Liver (tissue), 9 donors: ENCODE measurements around the gene TIMP1. TPM values are rescaled to one million over a fixed set of nuclear protein-coding genes. Genes with fewer than 3 reads are reported as not detected.

Experiments
- DNase-seq: peaks from one replicate; pipeline ENCODE4 v3.0.0-alpha.2; 2017; ENCODE audit warnings: low spot score
- H3K27ac ChIP-seq, 2 donors: one replicate each; pipeline ENCODE4 v1.7.0; 2013; ENCODE audit warnings: inconsistent platforms in 2 of 2, low read length in 2 of 2, control low read depth in 1 of 2, low read depth in 1 of 2, mild to moderate bottlenecking in 1 of 2
- H3K27me3 ChIP-seq, 4 donors: one replicate each; pipeline versions ENCODE4 v1.6.1 to v1.7.0; 2013; ENCODE audit warnings: low read length in 3 of 4, inconsistent platforms in 1 of 4, mild to moderate bottlenecking in 1 of 4, moderate library complexity in 1 of 4; ENCODE audit not compliant: control insufficient read depth in 4 of 4, insufficient read depth in 4 of 4
- H3K36me3 ChIP-seq, 4 donors: one replicate each; pipeline versions ENCODE4 v1.6.1 to v1.7.0; 2013; ENCODE audit warnings: low read length in 3 of 4, mild to moderate bottlenecking in 3 of 4, low read depth in 1 of 4, moderate library complexity in 1 of 4; ENCODE audit not compliant: control insufficient read depth in 4 of 4, insufficient read depth in 3 of 4
- H3K4me1 ChIP-seq, 4 donors: one replicate each; pipeline versions ENCODE4 v1.6.1 to v1.7.0; 2013; ENCODE audit warnings: low read length in 3 of 4, mild to moderate bottlenecking in 3 of 4, moderate library complexity in 1 of 4; ENCODE audit not compliant: control insufficient read depth in 4 of 4, insufficient read depth in 4 of 4
- H3K4me3 ChIP-seq, 3 donors: one replicate each; pipeline versions ENCODE4 v1.6.1 to v1.7.0; 2013; ENCODE audit warnings: low read length in 3 of 3, control low read depth in 1 of 3, low read depth in 1 of 3, mild to moderate bottlenecking in 1 of 3
- H3K9ac ChIP-seq, 2 donors: one replicate each; pipeline ENCODE4 v1.7.0; 2013; ENCODE audit warnings: low read length in 2 of 2, mild to moderate bottlenecking in 2 of 2, moderate library complexity in 2 of 2, control low read depth in 1 of 2, low read depth in 1 of 2
- H3K9me3 ChIP-seq, 4 donors: one replicate each; pipeline versions ENCODE4 v1.6.1 to v1.7.0; 2013; ENCODE audit warnings: low read length in 3 of 4; ENCODE audit not compliant: control insufficient read depth in 4 of 4
- EGR1 ChIP-seq, 2 donors: IDR thresholded peaks; 2 replicates each; pipeline ENCODE4 v1.6.1; 2016 to 2018; ENCODE audit warnings: antibody characterized with exemption in 2 of 2, low read depth in 2 of 2
- FOXA1 ChIP-seq: IDR thresholded peaks from 2 replicates; pipeline ENCODE4 v1.6.1; 2016; ENCODE audit warnings: antibody characterized with exemption
- FOXA2 ChIP-seq: IDR thresholded peaks from 2 replicates; pipeline ENCODE4 v1.6.1; 2016; ENCODE audit warnings: antibody characterized with exemption
- GABPA ChIP-seq, 2 donors: IDR thresholded peaks in 1 of 2; conservative IDR thresholded peaks in 1 of 2; 2 replicates each; pipeline ENCODE4 v1.6.1; 2016; ENCODE audit warnings: antibody characterized with exemption in 2 of 2, mild to moderate bottlenecking in 1 of 2, moderate library complexity in 1 of 2
- HNF4A ChIP-seq, 2 donors: conservative IDR thresholded peaks; 2 replicates each; pipeline ENCODE4 v1.6.1; 2016; ENCODE audit warnings: antibody characterized with exemption in 2 of 2, mild to moderate bottlenecking in 2 of 2
- HNF4G ChIP-seq: IDR thresholded peaks from 2 replicates; pipeline ENCODE4 v1.6.1; 2016; ENCODE audit warnings: antibody characterized with exemption
- JUND ChIP-seq, 2 donors: IDR thresholded peaks; 2 replicates each; pipeline ENCODE4 v1.6.1; 2016; ENCODE audit warnings: antibody characterized with exemption in 2 of 2
- NR2F2 ChIP-seq: IDR thresholded peaks from 2 replicates; pipeline ENCODE4 v1.6.1; 2016; ENCODE audit warnings: antibody characterized with exemption
- RAD21 ChIP-seq, 2 donors: IDR thresholded peaks; 2 replicates each; pipeline ENCODE4 v1.6.1; 2016; ENCODE audit warnings: antibody characterized with exemption in 2 of 2, mild to moderate bottlenecking in 2 of 2
- RXRA ChIP-seq, 2 donors: IDR thresholded peaks; 2 replicates each; pipeline ENCODE4 v1.6.1; 2017 to 2018; ENCODE audit warnings: antibody characterized with exemption in 2 of 2, mild to moderate bottlenecking in 1 of 2
- SP1 ChIP-seq: IDR thresholded peaks from 2 replicates; pipeline ENCODE4 v1.6.1; 2018; ENCODE audit warnings: antibody characterized with exemption, mild to moderate bottlenecking
- TAF1 ChIP-seq: conservative IDR thresholded peaks from 2 replicates; pipeline ENCODE4 v1.6.1; 2016; ENCODE audit warnings: antibody characterized with exemption, mild to moderate bottlenecking
- YY1 ChIP-seq: IDR thresholded peaks from 2 replicates; pipeline ENCODE4 v1.6.1; 2016; ENCODE audit warnings: antibody characterized with exemption, mild to moderate bottlenecking
- WGBS: extraction: QIAGEN DNeasy Blood & Tissue Kit; methylation state at CpG from one replicate; pipeline ENCODE4 v1.1.7; 2013; 5-methylcytosine and 5-hydroxymethylcytosine counted together
- polyA plus RNA-seq, 2 donors: library from polyadenylated mRNA; stranded (reverse) in 1 of 2; unstranded in 1 of 2; fragments of 200-250 nt in 1 of 2; fragments of >200 nt in 1 of 2; fragmentation: Nextera tagmentation in 1 of 2; extraction: Ambion mirVana in 1 of 2; gene quantifications; one replicate each; pipeline versions ENCODE4 v1.2.1 to v1.2.3, GENCODE V29; 2013 to 2015
- total RNA-seq, 2 donors: library from RNA; depleted of rRNA; stranded (reverse); fragments of >200 nt; gene quantifications; one replicate each; pipeline ENCODE4 v1.2.3, GENCODE V29; 2014
- TF ChIP-seq, protein P1 (sequence below): IDR thresholded peaks from 2 replicates; pipeline ENCODE4 v1.6.1; 2016; ENCODE audit warnings: antibody characterized with exemption
- TF ChIP-seq, protein P2 (sequence below): IDR thresholded peaks from 2 replicates; pipeline ENCODE4 v1.6.1; 2016; ENCODE audit warnings: antibody characterized with exemption
- TF ChIP-seq, protein P3 (sequence below): IDR thresholded peaks from 2 replicates; pipeline ENCODE4 v1.6.1; 2016; ENCODE audit warnings: antibody characterized with exemption, mild to moderate bottlenecking
- TF ChIP-seq, protein P4 (sequence below): fragments of 150-350 bp; IDR thresholded peaks from 2 replicates; pipeline ENCODE4 v1.5.1; 2017; ENCODE audit warnings: improper control_type of control experiment, low read depth, low read length; ENCODE audit not compliant: missing input control
- donor health status: healthy.
- donor health status: healthy.
- donor health status: healthy.
- donor health status: healthy.
- donor health status: healthy.

Gene TIMP1
- total and polyA plus RNA-seq, 4 donors = 18.0 to 1,609 (median 146) TPM

DNA sequence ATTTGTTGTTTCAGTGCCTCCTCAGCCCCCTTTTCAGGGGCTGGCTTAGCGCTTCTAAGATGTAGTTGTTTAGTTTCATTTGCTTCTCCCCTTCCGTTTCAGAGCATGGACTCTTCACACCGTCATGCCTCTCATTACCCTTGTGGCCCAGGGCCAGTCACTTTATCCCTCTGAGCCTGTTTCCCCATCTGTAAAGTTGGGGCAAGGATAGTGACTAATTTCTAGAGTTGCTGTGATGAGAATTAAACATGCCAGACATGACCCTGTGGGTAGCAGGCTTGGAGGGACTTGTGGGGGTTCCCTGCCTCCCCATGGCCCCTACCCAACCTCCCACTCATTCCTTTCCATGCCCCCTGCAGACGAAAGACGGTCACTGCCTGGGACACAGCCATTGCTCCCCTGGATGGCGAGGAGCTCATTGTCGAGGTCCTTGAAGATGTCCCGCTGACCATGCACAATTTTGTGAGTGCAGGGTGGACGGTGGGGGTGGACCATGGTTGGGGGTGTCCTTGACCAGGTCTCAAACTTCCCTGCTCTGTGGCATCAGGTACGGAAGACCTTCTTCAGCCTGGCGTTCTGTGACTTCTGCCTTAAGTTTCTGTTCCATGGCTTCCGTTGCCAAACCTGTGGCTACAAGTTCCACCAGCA, 17.7 kb upstream of the TIMP1 start:
- Histone ChIP-seq H3K27ac (no peak overlapping the region), H3K36me3 (peaks cover 6 to 49% (median 16%) of the 10 kb centered on the region in 4 donors), H3K9ac (no peak overlapping the region), H3K4me1 (peaks cover 2 to 12% (median 7%) of the 10 kb centered on the region in 4 donors), H3K4me3 (no peak overlapping the region), H3K9me3 (no peaks in the 10 kb centered on the region), H3K27me3 (no peaks in the 10 kb centered on the region)
- DNase-seq = no peak
- no peak for TF ChIP-seq HNF4G
- TF ChIP-seq RAD21 (IDR thresholded peaks at IDR 0.05) = no peak
- no peak for TF ChIP-seq FOXA1
- TF ChIP-seq, protein P1, sequence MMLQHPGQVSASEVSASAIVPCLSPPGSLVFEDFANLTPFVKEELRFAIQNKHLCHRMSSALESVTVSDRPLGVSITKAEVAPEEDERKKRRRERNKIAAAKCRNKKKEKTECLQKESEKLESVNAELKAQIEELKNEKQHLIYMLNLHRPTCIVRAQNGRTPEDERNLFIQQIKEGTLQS = no peak
- TF ChIP-seq JUND (IDR thresholded peaks at IDR 0.05) = no peak
- TF ChIP-seq, protein P2, sequence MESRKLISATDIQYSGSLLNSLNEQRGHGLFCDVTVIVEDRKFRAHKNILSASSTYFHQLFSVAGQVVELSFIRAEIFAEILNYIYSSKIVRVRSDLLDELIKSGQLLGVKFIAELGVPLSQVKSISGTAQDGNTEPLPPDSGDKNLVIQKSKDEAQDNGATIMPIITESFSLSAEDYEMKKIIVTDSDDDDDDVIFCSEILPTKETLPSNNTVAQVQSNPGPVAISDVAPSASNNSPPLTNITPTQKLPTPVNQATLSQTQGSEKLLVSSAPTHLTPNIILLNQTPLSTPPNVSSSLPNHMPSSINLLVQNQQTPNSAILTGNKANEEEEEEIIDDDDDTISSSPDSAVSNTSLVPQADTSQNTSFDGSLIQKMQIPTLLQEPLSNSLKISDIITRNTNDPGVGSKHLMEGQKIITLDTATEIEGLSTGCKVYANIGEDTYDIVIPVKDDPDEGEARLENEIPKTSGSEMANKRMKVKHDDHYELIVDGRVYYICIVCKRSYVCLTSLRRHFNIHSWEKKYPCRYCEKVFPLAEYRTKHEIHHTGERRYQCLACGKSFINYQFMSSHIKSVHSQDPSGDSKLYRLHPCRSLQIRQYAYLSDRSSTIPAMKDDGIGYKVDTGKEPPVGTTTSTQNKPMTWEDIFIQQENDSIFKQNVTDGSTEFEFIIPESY = no peak
- TF ChIP-seq HNF4A (conservative IDR thresholded peaks at IDR 0.05) = no peak
- no peak for TF ChIP-seq SP1
- no peak for TF ChIP-seq YY1
- TF ChIP-seq, protein P3, sequence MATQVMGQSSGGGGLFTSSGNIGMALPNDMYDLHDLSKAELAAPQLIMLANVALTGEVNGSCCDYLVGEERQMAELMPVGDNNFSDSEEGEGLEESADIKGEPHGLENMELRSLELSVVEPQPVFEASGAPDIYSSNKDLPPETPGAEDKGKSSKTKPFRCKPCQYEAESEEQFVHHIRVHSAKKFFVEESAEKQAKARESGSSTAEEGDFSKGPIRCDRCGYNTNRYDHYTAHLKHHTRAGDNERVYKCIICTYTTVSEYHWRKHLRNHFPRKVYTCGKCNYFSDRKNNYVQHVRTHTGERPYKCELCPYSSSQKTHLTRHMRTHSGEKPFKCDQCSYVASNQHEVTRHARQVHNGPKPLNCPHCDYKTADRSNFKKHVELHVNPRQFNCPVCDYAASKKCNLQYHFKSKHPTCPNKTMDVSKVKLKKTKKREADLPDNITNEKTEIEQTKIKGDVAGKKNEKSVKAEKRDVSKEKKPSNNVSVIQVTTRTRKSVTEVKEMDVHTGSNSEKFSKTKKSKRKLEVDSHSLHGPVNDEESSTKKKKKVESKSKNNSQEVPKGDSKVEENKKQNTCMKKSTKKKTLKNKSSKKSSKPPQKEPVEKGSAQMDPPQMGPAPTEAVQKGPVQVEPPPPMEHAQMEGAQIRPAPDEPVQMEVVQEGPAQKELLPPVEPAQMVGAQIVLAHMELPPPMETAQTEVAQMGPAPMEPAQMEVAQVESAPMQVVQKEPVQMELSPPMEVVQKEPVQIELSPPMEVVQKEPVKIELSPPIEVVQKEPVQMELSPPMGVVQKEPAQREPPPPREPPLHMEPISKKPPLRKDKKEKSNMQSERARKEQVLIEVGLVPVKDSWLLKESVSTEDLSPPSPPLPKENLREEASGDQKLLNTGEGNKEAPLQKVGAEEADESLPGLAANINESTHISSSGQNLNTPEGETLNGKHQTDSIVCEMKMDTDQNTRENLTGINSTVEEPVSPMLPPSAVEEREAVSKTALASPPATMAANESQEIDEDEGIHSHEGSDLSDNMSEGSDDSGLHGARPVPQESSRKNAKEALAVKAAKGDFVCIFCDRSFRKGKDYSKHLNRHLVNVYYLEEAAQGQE = no peak
- no peak for TF ChIP-seq GABPA (IDR thresholded peaks at IDR 0.05 in 1 of 2, conservative IDR thresholded peaks at IDR 0.05 in 1 of 2)
- TF ChIP-seq FOXA2 = no peak
- no peak for TF ChIP-seq NR2F2
- TF ChIP-seq RXRA (IDR thresholded peaks at IDR 0.05) = no peak
- TF ChIP-seq, protein P4, sequence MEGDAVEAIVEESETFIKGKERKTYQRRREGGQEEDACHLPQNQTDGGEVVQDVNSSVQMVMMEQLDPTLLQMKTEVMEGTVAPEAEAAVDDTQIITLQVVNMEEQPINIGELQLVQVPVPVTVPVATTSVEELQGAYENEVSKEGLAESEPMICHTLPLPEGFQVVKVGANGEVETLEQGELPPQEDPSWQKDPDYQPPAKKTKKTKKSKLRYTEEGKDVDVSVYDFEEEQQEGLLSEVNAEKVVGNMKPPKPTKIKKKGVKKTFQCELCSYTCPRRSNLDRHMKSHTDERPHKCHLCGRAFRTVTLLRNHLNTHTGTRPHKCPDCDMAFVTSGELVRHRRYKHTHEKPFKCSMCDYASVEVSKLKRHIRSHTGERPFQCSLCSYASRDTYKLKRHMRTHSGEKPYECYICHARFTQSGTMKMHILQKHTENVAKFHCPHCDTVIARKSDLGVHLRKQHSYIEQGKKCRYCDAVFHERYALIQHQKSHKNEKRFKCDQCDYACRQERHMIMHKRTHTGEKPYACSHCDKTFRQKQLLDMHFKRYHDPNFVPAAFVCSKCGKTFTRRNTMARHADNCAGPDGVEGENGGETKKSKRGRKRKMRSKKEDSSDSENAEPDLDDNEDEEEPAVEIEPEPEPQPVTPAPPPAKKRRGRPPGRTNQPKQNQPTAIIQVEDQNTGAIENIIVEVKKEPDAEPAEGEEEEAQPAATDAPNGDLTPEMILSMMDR = no peak
- no peak for TF ChIP-seq EGR1 (IDR thresholded peaks at IDR 0.05; ENCODE audit: low read depth in 2 of 2)
- WGBS = 88% methylated on average over 12 of the region's 12 CpGs

DNA sequence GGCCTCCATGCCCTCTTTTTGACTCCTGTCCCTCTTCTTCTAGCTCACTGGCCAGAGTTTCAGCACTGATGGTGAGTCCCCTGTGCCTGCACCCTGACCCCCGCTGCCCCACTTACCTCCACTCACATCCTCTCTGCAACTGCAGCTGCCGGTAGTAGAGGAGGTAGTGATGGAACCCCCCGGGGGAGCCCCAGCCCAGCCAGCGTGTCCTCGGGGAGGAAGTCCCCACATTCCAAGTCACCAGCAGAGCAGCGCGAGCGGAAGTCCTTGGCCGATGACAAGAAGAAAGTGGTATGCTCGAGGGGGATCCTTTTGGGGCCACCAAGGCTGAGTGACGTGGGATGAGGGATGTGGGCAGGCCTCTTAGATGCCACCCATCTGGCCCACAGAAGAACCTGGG, 15.4 kb upstream of the TIMP1 start:
- H3K4me3 ChIP-seq = no peak overlapping the region
- TF ChIP-seq FOXA2 (no peak), TAF1 (no peak), FOXA1 (no peak), HNF4A (conservative IDR thresholded peaks at IDR 0.05) (no peak), HNF4G (no peak), JUND (IDR thresholded peaks at IDR 0.05) (no peak), GABPA (IDR thresholded peaks at IDR 0.05 in 1 of 2, conservative IDR thresholded peaks at IDR 0.05 in 1 of 2) (no peak)
- TF ChIP-seq, protein P2 = no peak
- TF ChIP-seq, protein P4 = no peak
- TF ChIP-seq, protein P1 = no peak
- H3K4me1 ChIP-seq = peaks cover 0 to 3% (median 3%) of the 10 kb centered on the region in 4 donors
- no peaks in the 10 kb centered on the region for H3K27me3 ChIP-seq
- H3K9me3 ChIP-seq = no peaks in the 10 kb centered on the region
- no peak overlapping the region for H3K9ac ChIP-seq
- H3K27ac ChIP-seq = no peak overlapping the region
- peaks cover 9 to 63% (median 23%) of the 10 kb centered on the region in 4 donors for H3K36me3 ChIP-seq
- 92% methylated on average over 11 of the region's 11 CpGs for WGBS
- DNase-seq = no peak
